Fibroblast of peridontal ligament (primary cell): ENCODE results near the gene PAIP2.

ENCODE experiments used
- DNase-seq: peaks from one replicate; pipeline ENCODE4 v3.0.0-alpha.2; 2010; ENCODE audit errors: extremely low read depth

PAIP2 gene

GRCh38 chr5:139410121-139410992 lies 68.7 kb downstream of the PAIP2 start:
- DNase-seq = no peak

GRCh38 chr5:139410993-139411828 lies 69.6 kb downstream of the PAIP2 start:
- DNase-seq = no peak

- DNase-seq = no peak
Observed at GRCh38 chr5:139413153-139413552, 71.5 kb downstream of the PAIP2 start.

DNA sequence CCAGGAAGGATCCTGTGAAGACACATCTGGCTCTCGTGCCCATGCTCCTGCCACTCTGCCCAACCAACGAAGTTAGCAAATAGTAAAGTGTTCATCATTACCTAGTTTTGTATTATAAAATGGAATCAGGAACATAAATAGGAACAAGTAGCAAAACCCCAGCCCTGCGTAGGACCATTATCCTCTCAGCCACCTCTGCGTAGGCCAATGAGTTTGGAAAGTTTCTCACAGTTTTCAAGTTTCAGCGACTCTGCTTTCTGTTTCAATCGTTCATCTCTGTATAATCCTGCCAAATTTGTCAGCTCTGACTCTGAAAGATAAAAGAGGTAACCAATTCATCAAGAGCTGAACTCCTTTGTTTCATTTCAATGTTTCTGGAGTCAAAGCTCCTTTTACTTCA lies 72.3 kb downstream of the PAIP2 start:
- DNase-seq = no peak

- DNase-seq = no peak
Observed at GRCh38 chr5:139414581-139415130, 73.0 kb downstream of the PAIP2 start.

DNA sequence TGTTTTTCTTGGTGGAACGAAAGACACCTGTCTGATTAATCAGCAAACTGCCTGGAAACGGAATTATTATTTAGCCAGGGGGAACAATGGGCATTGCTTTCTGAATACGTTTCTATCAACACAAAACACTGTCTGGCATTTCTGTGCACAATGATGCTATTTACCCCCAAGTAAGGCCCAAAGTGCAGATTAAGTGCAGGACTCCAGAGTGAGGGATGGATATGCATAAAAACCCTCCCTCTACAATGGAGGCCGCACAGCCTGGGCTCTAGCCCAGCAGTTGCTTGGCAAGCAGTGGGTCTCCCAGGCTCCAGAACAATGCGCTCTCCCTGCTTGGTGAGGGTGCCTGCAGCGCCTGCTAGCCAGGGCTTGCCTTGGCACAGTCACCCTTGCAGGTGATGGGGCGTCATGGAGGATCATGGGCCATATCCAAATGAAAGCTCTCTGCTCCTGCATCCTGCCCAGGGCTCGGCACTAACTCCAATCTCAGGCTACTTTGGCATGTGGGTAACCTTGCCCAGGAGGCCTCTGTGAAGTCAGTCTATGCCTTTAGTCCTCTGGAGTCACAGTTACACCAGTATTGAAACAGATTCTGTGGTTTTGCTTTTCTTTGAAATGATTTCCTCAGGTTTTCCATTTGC lies 73.7 kb downstream of the PAIP2 start:
- no peak for DNase-seq

DNA sequence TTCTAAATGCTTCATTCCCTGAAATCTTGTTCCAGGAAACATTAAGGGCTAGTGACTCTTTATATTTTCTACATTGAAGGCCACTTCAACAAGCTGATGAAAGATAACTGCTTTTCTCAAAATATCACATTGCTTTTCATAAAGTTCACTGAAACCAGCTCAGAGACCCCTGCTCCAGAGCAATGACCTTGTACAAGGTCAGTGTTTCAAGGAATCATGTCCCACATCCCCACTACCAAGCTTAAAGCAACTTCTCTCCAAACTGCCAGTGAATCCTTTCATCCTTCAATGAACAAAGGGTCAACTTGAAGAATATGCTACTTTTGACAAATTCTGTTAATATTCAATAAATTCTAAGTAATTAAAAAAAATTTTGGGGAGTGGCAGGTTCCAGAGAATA lies 74.2 kb downstream of the PAIP2 start:
- no peak for DNase-seq

DNA sequence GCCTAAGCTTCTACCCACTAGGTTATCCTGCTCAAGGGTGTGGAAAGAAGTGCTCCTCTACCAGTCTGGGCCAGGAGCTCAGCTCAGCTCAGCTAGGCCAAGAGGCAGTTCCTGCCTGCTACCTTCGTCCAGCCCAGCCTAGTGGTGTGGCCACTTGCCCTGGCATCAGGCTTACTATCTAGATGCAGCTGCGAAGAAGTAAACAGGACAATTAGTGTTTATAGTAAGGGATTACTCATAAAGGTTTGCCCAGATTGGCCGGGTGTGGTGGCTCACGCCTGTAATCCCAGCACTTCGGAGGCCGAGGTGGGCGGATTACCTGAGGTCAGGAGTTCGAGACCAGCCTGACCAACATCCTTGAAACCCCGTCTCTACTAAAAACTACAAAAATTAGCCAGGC lies 75.0 kb downstream of the PAIP2 start:
- no peak for DNase-seq

GRCh38 chr5:139417214-139417613 lies 75.6 kb downstream of the PAIP2 start:
- DNase-seq = peak; percentile 47

DNA sequence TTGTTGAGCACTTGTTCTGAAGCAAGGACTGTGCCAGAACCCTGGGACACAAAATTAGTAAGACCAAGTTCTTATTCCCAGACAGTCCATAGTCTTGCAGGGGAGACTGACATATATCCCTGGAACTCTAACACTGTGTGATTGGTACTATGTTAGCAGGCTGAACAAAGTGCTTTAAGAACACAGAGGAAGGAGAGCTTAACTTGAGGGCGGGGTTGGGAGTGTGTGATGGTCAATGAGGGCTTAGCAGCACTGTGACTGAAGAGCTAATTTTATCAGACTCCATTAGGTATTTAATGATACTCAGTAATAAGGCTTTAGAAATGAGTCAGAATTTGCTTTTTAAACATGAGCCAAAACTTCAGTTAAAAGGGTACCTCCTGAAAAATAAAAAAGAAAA lies 77.1 kb downstream of the PAIP2 start:
- DNase-seq = no peak
